ENCODE data around the gene KCNQ1. TPM values are rescaled to one million over a fixed set of nuclear protein-coding genes. Genes with fewer than 3 reads are reported as not detected.

KCNQ1 gene
- total and polyA plus RNA-seq, 2 donors (not counting 3 experiments of a cell fraction or from before 2014, with no cell fraction given) = 0.07 to 0.09 TPM

DNA sequence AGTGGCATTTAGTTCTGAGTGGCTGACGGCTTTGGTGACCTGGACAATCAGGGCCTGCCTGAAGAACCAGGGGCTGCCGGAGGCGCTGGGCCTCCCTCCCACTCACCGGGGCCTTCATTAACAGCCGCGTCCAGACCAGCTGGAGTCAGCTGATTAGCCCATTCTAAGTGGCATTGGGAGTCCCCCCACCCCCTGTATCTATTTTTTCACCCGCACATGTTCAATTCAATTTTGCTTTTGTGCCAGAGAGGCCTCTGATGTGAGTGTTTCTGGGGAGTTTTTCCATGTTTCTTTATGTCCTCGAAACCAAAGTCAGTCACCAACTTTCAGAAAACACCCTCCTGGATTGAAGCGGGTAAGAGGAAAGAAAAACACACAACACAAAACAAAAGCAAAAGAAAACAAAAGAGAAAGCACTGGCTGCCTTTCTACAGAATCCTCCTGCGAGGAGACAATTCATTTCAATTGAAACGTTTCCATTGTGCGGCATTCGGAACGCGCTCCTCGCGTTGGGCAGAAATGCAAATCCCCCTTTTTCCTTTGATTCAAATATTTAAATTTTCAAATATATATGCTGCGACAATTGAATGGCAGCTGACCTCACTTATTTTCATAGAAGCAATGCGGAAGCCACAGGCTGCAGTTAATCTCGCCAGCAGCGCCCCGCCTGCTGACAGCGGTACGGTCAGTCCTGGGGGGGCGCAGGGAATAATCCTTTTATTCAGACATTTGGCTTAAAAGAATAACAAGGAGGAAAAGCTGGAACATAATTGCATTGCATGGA, 423.1 kb downstream of the KCNQ1 start:
- H2AFZ ChIP-seq (ENCODE audit: low read depth, low read length) = no peak overlapping the region
- no peak overlapping the region for H3K4me2 ChIP-seq (ENCODE audit: insufficient read depth, low read length)
- no peaks in the 10 kb centered on the region for H3K4me1 ChIP-seq (ENCODE audit: control insufficient read depth, extremely low read depth, insufficient read depth, low read length)
- TF ChIP-seq MYC (IDR thresholded peaks at IDR 0.05; ENCODE audit: low read depth, low read length) (no peak), POLR2A (IDR thresholded peaks at IDR 0.05; ENCODE audit: low read depth, low read length) (no peak), MAX (IDR thresholded peaks at IDR 0.05; ENCODE audit: insufficient read depth, insufficient read length) (no peak), CTCF (IDR thresholded peaks at IDR 0.05; ENCODE audit: extremely low read depth in 1 of 2, insufficient read depth in 1 of 2, low read depth in 1 of 2, low read length in 2 of 2) (no peak)
- H4K20me1 ChIP-seq (replicated peaks; ENCODE audit: control insufficient read depth, extremely low read depth, insufficient read depth, low read length) = no peaks in the 10 kb centered on the region
- peaks cover 52 to 58% of the 10 kb centered on the region in 2 experiments for H3K27me3 ChIP-seq (ENCODE audit: control insufficient read depth in 2 of 2, insufficient read depth in 2 of 2, low read length in 2 of 2)
- ChIA-PET POLR2A (no interaction called here), CTCF (interaction anchor here (0.6 to 1.7 kb wide), 2 partner anchors 20 to 334 kb away, joined by 3 to 5 read pairs; no protein-coding TSS in a partner anchor)
- H3K36me3 ChIP-seq (ENCODE audit: control insufficient read depth in 2 of 2, extremely low read depth in 1 of 2, insufficient read depth in 2 of 2, low read length in 2 of 2) = no peaks in the 10 kb centered on the region
- H3K27ac ChIP-seq (ENCODE audit: insufficient read depth, low read depth, low read length) = no peak overlapping the region
- H3K9me3 ChIP-seq (replicated peaks; ENCODE audit: control insufficient read depth, insufficient read depth, low read length) = no peaks in the 10 kb centered on the region
- no TSS peak for BruUV-seq (replicated peaks)
- no peak overlapping the region for H3K4me3 ChIP-seq (replicated peaks in 1 of 3; ENCODE audit: insufficient read depth in 1 of 3, low read depth in 1 of 3, low read length in 3 of 3)
- no peak for DNase-seq (ENCODE audit: low read depth, low spot score)
- intact Hi-C loops (cut with micrococcal nuclease) = no loop called here
- H3K9ac ChIP-seq (replicated peaks; ENCODE audit: extremely low read depth, insufficient read depth, low read length) = no peak overlapping the region
- no peaks in the 10 kb centered on the region for H3K9me1 ChIP-seq (replicated peaks; ENCODE audit: control insufficient read depth, extremely low read depth, insufficient read depth, low read length)
- dilution Hi-C loops (cut with MboI; ENCODE audit: extremely low pct_ligation_motif_present, low sequenced_read_pairs) = no loop called here
- no peaks in the 10 kb centered on the region for H3K79me2 ChIP-seq (ENCODE audit: control insufficient read depth, insufficient read depth, low read length)
- FAIRE-seq = no peak
